ENCODE measurements around the gene HAS3.

The HAS3 gene

GRCh38 chr16:69111216-69111875 is 5.9 kb downstream of the HAS3 start:
- no peaks in the 10 kb centered on the region for H3K9me3 ChIP-seq (ENCODE audit: control insufficient read depth, insufficient read depth, low read length)
- peaks cover 15% of the 10 kb centered on the region for H3K4me1 ChIP-seq (ENCODE audit: control insufficient read depth, insufficient read depth, low read length)
- peaks cover 72% of the 10 kb centered on the region for H3K36me3 ChIP-seq (ENCODE audit: control insufficient read depth, insufficient read depth, low read length)
- H3K4me3 ChIP-seq (ENCODE audit: low read depth, low read length), result no peak overlapping the region
- no peak overlapping the region for H3K27ac ChIP-seq (ENCODE audit: low read depth, low read length)
- no peak overlapping the region for H3K9ac ChIP-seq (ENCODE audit: low read depth, low read length)
- no peaks in the 10 kb centered on the region for H3K27me3 ChIP-seq (ENCODE audit: control insufficient read depth, insufficient read depth, low read length)

GRCh38 chr16:69111876-69112230 is 6.4 kb downstream of the HAS3 start:
- H3K9me3 ChIP-seq (ENCODE audit: control insufficient read depth, insufficient read depth, low read length), result no peaks in the 10 kb centered on the region
- no peak overlapping the region for H3K4me3 ChIP-seq (ENCODE audit: low read depth, low read length)
- peaks cover 15% of the 10 kb centered on the region for H3K4me1 ChIP-seq (ENCODE audit: control insufficient read depth, insufficient read depth, low read length)
- peaks cover 77% of the 10 kb centered on the region for H3K36me3 ChIP-seq (ENCODE audit: control insufficient read depth, insufficient read depth, low read length)
- no peak overlapping the region for H3K9ac ChIP-seq (ENCODE audit: low read depth, low read length)
- no peak overlapping the region for H3K27ac ChIP-seq (ENCODE audit: low read depth, low read length)
- no peaks in the 10 kb centered on the region for H3K27me3 ChIP-seq (ENCODE audit: control insufficient read depth, insufficient read depth, low read length)

- Histone ChIP-seq H3K9me3 (ENCODE audit: control insufficient read depth, insufficient read depth, low read length) (no peaks in the 10 kb centered on the region), H3K4me1 (ENCODE audit: control insufficient read depth, insufficient read depth, low read length) (peaks cover 15% of the 10 kb centered on the region), H3K9ac (ENCODE audit: low read depth, low read length) (no peak overlapping the region), H3K36me3 (ENCODE audit: control insufficient read depth, insufficient read depth, low read length) (peaks cover 84% of the 10 kb centered on the region), H3K4me3 (ENCODE audit: low read depth, low read length) (no peak overlapping the region), H3K27me3 (ENCODE audit: control insufficient read depth, insufficient read depth, low read length) (no peaks in the 10 kb centered on the region), H3K27ac (ENCODE audit: low read depth, low read length) (no peak overlapping the region)
These were observed 7.1 kb downstream of the HAS3 start for GRCh38 chr16:69112285-69113129.

GRCh38 chr16:69113216-69113615 is 7.8 kb downstream of the HAS3 start:
- H3K4me3 ChIP-seq (ENCODE audit: low read depth, low read length), result no peak overlapping the region
- peaks cover 91% of the 10 kb centered on the region for H3K36me3 ChIP-seq (ENCODE audit: control insufficient read depth, insufficient read depth, low read length)
- H3K9me3 ChIP-seq (ENCODE audit: control insufficient read depth, insufficient read depth, low read length), result no peaks in the 10 kb centered on the region
- H3K27ac ChIP-seq (ENCODE audit: low read depth, low read length), result no peak overlapping the region
- H3K9ac ChIP-seq (ENCODE audit: low read depth, low read length), result no peak overlapping the region
- H3K27me3 ChIP-seq (ENCODE audit: control insufficient read depth, insufficient read depth, low read length), result no peaks in the 10 kb centered on the region
- peaks cover 10% of the 10 kb centered on the region for H3K4me1 ChIP-seq (ENCODE audit: control insufficient read depth, insufficient read depth, low read length)

- H3K36me3 ChIP-seq (ENCODE audit: control insufficient read depth, insufficient read depth, low read length), result peaks cover 97% of the 10 kb centered on the region
These were observed 9.0 kb downstream of the HAS3 start for GRCh38 chr16:69114346-69114975.

GRCh38 chr16:69114976-69115355 is 9.5 kb downstream of the HAS3 start:
- Histone ChIP-seq H3K9me3 (ENCODE audit: control insufficient read depth, insufficient read depth, low read length) (no peaks in the 10 kb centered on the region), H3K9ac (ENCODE audit: low read depth, low read length) (no peak overlapping the region), H3K27ac (ENCODE audit: low read depth, low read length) (no peak overlapping the region), H3K4me3 (ENCODE audit: low read depth, low read length) (no peak overlapping the region), H3K4me1 (ENCODE audit: control insufficient read depth, insufficient read depth, low read length) (no peaks in the 10 kb centered on the region), H3K27me3 (ENCODE audit: control insufficient read depth, insufficient read depth, low read length) (no peaks in the 10 kb centered on the region), H3K36me3 (ENCODE audit: control insufficient read depth, insufficient read depth, low read length) (peaks cover 97% of the 10 kb centered on the region)

More at GRCh38 chr16:69114346-69114975, 9.0 kb downstream of the HAS3 start:
- no peaks in the 10 kb centered on the region for H3K27me3 ChIP-seq (ENCODE audit: control insufficient read depth, insufficient read depth, low read length)
- H3K4me1 ChIP-seq (ENCODE audit: control insufficient read depth, insufficient read depth, low read length), result no peaks in the 10 kb centered on the region
- no peaks in the 10 kb centered on the region for H3K9me3 ChIP-seq (ENCODE audit: control insufficient read depth, insufficient read depth, low read length)
- H3K4me3 ChIP-seq (ENCODE audit: low read depth, low read length), result no peak overlapping the region
- H3K9ac ChIP-seq (ENCODE audit: low read depth, low read length), result no peak overlapping the region
- H3K27ac ChIP-seq (ENCODE audit: low read depth, low read length), result no peak overlapping the region

- H3K9ac ChIP-seq (ENCODE audit: low read depth, low read length), result no peak overlapping the region
- H3K4me3 ChIP-seq (ENCODE audit: low read depth, low read length), result no peak overlapping the region
- peaks cover 98% of the 10 kb centered on the region for H3K36me3 ChIP-seq (ENCODE audit: control insufficient read depth, insufficient read depth, low read length)
- H3K27ac ChIP-seq (ENCODE audit: low read depth, low read length), result no peak overlapping the region
- H3K4me1 ChIP-seq (ENCODE audit: control insufficient read depth, insufficient read depth, low read length), result no peaks in the 10 kb centered on the region
- H3K27me3 ChIP-seq (ENCODE audit: control insufficient read depth, insufficient read depth, low read length), result no peaks in the 10 kb centered on the region
- no peaks in the 10 kb centered on the region for H3K9me3 ChIP-seq (ENCODE audit: control insufficient read depth, insufficient read depth, low read length)
These were observed 9.9 kb downstream of the HAS3 start for GRCh38 chr16:69115361-69115760.

GRCh38 chr16:69115837-69116236 is 10.4 kb downstream of the HAS3 start:
- no peaks in the 10 kb centered on the region for H3K9me3 ChIP-seq (ENCODE audit: control insufficient read depth, insufficient read depth, low read length)
- H3K27me3 ChIP-seq (ENCODE audit: control insufficient read depth, insufficient read depth, low read length), result no peaks in the 10 kb centered on the region
- H3K4me3 ChIP-seq (ENCODE audit: low read depth, low read length), result no peak overlapping the region
- no peak overlapping the region for H3K27ac ChIP-seq (ENCODE audit: low read depth, low read length)
- H3K36me3 ChIP-seq (ENCODE audit: control insufficient read depth, insufficient read depth, low read length), result peaks cover 98% of the 10 kb centered on the region
- H3K9ac ChIP-seq (ENCODE audit: low read depth, low read length), result no peak overlapping the region
- no peaks in the 10 kb centered on the region for H3K4me1 ChIP-seq (ENCODE audit: control insufficient read depth, insufficient read depth, low read length)

- peaks cover 98% of the 10 kb centered on the region for H3K36me3 ChIP-seq (ENCODE audit: control insufficient read depth, insufficient read depth, low read length)
- H3K9me3 ChIP-seq (ENCODE audit: control insufficient read depth, insufficient read depth, low read length), result no peaks in the 10 kb centered on the region
- H3K27me3 ChIP-seq (ENCODE audit: control insufficient read depth, insufficient read depth, low read length), result no peaks in the 10 kb centered on the region
These were observed 10.9 kb downstream of the HAS3 start for GRCh38 chr16:69116256-69116875.

GRCh38 chr16:69116906-69117305 is 11.5 kb downstream of the HAS3 start:
- Histone ChIP-seq H3K9me3 (ENCODE audit: control insufficient read depth, insufficient read depth, low read length) (no peaks in the 10 kb centered on the region), H3K36me3 (ENCODE audit: control insufficient read depth, insufficient read depth, low read length) (peaks cover 94% of the 10 kb centered on the region), H3K4me3 (ENCODE audit: low read depth, low read length) (no peak overlapping the region), H3K27ac (ENCODE audit: low read depth, low read length) (no peak overlapping the region), H3K27me3 (ENCODE audit: control insufficient read depth, insufficient read depth, low read length) (no peaks in the 10 kb centered on the region), H3K9ac (ENCODE audit: low read depth, low read length) (no peak overlapping the region), H3K4me1 (ENCODE audit: control insufficient read depth, insufficient read depth, low read length) (no peaks in the 10 kb centered on the region)

More at GRCh38 chr16:69116256-69116875, 10.9 kb downstream of the HAS3 start:
- H3K9ac ChIP-seq (ENCODE audit: low read depth, low read length), result no peak overlapping the region
- no peaks in the 10 kb centered on the region for H3K4me1 ChIP-seq (ENCODE audit: control insufficient read depth, insufficient read depth, low read length)
- no peak overlapping the region for H3K4me3 ChIP-seq (ENCODE audit: low read depth, low read length)
- H3K27ac ChIP-seq (ENCODE audit: low read depth, low read length), result no peak overlapping the region

All from HUES48 (cell line).